GM11168 (cell line): ENCODE results near the gene SOX18.
"Not testable (repeated sequence)": the region's sequence is repeated elsewhere in the genome, so short reads cannot be mapped to it uniquely, and the experiment has no call there.

ENCODE experiments used
- in situ Hi-C: fragments of 300-500 bp; cut with MboI; formaldehyde crosslinking; loops from one replicate; pipeline ENCODE4 v1.12.0; 2022; ENCODE audit warnings: low sequenced_read_pairs; ENCODE audit not compliant: unreplicated experiment

SOX18 gene

DNA sequence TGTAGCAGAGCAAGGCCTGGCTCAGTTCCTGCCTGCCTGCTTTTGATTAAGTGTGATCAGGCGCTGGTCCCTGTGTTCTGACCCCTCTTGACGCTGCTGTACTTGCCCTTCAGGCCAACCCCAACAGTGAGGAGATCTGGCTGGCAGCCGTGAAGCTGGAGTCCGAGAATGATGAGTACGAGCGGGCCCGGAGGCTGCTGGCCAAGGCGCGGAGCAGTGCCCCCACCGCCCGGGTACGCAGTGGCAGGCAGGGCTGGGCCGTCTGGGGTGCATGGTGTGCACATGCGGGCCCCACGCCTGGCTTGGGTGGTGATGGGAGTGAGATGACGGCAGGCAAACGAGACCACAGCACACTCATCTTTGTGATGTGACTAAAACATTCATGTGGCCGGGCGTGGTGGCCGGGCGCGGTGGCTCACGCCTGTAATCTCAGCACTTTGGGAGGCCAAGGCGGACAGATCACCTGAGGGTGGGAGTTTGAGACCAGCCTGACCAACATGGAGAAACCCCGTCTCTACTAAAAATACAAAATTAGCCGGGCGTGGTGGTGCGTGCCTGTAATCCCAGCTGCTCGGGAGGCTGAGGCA is 23.5 kb downstream of the SOX18 start:
- in situ Hi-C loops, result no loop called here

DNA sequence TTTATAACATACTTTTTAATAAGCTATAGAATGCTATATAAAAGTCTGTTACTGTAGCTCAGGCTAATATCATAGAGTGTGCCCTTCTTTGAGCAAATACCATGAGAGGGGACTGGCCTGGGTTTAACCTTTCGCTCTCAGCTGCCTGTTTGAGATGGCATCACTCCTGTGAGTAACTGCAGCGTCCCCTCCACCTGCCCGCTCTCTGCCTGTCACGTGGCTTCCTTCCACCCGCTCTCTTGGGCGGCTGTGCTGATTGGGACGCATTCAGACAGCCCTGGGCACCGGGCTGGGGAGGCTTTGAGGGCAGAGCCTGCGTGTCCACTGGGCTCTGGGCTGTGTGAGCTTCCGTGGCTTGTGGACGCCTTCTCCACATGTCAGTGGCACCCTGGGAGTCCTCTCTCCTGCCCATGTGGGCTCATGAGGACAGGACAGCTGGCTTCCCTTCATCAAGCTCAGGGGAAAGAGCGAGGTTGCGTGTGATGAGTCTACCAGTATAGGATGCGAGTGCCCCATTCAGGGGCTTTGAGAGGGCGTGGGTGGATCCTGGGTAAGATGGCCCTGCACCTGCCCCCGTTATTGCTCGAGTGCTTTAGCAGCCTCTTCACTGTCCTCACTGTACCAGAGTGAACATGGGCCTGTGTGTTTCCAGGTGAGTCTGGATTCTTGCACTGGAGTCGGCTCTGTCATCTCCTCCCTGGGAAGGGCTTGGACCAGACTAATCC is 24.2 kb downstream of the SOX18 start:
- in situ Hi-C loops, result no loop called here

DNA sequence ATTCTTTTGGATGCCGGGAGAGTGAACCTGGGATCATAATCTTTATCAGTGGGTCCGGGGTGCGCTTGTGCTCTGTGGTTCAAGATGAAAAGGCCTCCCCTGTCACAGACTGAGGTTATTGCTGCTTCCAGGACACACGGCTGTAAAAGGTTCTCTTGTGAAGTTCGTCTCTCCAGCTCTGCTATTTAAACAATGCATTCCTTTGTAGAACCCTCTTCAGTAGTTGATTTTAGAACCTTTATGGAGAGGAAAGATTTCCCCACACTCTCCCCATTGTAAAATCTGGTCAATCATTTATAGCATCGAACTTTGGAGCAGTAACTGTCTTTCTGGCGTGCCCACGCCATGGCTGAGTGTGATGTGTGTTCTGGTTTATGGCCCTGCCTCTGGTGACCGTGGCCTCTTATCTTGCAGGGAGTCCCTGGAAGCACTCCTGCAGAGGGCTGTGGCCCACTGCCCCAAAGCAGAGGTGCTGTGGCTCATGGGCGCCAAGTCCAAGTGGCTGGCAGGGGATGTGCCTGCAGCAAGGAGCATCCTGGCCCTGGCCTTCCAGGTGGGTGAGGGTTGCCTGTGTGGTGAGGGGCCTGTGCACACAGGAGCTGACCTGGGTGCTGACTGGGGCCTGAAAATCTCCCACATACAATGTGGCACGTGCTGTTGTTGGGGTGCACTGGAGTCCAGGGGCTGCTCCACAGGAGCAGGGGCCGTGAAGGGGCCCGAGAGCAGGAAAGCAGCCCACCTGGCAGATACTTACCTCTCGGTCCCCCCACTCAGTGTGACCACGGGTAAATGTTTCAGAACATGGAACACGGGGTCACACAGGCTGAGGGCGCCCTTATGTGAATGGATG is 25.1 kb downstream of the SOX18 start:
- in situ Hi-C loops, result no loop called here

DNA sequence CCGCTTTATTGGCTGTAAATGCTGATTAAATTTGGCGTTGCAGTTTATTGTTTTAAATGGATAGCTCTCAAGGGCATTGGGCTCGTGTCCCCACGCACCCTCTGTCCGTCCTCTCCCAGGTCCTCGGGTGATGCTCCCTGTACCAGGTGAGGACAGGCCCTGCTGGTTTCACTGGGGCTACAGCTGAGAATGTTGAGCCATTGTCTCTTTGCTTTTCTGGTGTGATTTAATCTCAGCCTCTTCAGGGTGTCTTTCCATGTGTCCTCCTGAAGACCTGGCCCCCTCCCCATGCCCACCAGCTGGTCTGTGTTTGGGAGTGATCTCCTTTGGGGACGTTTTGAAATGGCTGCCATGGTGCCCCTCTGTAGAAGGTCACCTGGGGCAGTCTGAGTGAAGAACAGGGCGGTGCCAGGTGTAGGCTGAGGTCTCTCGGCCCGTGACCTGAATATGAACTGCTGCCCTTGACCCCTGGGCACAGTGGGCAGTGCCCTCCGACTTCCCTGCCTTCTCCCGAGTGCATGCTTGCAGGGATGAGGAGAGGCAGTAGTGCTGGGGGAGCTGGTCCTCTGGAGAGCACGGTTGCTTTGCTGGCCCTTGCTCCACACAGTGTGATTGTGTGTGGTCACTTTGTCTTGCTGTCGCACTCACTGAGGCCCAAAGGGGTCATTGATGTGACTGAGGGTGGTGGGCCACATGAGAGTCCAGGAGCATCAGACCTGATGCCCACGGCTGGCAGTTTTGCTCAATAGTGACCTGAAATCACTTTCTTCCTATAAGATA is 25.9 kb downstream of the SOX18 start:
- in situ Hi-C loops, result no loop called here

DNA sequence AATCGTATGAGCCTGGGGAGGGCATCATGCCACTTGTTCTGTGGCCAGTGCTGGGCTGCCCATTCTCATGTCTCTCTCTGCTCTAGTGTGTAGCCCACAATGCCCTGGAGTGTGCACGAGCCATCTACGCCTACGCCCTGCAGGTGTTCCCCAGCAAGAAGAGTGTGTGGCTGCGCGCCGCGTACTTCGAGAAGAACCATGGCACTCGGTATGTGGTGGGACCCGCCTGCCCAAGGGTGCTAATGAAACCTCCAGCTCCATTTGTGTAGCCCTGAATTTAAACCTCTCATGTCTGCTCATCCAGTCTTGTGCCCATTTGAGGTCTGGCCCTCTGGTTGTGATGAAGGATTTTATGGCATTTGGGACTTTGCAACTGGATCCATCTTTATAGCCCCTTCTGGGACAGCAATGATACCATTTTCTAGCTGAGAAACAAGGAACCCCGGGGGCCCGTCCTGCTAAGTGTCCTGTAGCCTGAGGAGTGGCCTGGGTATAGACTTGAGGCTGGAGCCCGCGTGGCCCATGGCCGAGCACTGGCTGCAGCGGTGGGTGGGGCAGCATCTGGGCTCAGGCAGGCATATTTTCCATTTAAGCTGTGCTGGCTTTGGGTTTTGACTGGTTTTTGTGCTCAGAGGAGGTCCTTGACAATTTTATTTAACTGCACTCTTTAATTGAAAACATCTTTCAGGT is 26.6 kb downstream of the SOX18 start:
- in situ Hi-C loops, result no loop called here

DNA sequence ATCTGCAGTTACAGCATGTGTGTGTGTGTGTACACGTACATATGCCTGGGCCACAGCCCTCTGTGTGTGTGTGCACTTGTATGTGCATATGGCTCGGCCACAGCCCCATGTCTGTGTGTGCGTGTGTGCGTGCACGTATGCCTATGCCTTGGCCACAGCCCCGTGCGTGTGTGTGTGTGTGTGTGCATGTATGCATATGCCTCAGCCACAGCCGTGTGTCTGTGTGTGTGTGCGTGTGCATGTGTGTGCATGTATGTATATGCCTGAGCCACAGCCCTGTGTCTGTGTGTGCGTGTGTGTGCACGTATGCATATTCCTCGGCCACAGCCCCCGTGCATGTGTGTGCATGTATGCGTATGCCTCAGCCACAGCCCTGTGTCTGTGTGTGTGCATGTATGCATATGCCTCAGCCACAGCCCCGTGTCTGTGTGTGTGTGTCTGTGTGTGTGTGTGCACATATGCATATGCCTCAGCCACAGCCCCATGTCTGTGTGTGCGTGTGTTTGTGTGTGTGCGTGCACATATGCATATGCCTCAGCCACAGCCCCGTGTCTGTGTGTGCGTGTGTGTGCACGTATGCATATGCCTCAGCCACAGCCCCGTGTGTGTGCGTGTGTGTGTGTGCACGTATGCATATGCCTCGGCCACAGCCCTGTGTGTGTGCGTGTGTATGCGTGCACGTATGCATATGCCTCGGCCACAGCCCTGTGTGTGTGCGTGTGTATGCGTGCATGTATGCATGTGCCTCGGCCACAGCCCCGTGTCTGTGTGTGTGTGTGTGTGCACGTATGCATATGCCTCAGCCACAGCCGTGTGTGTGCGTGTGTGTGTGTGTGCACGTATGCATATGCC is 28.1 kb downstream of the SOX18 start:
- in situ Hi-C loops, result no loop called here

DNA sequence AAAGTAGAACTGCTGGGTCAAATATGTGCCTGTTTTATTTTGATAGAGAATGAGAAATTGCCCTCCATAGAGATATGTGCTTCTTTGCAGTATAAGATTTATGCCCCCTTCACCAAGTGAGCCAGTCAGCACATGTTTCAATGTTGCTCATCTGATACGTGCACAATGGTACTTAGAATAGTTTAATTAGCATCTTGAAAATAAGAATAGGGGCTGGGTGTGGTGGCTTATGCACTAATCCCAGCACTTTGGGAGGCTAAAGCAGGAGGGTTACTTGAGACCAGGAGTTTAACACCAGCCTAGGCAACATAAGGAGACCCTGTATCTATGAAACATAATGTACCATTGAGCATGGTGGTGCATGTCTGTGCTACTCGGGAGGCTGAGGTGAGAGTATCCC is 33.8 kb downstream of the SOX18 start:
- in situ Hi-C loops, result no loop called here

DNA sequence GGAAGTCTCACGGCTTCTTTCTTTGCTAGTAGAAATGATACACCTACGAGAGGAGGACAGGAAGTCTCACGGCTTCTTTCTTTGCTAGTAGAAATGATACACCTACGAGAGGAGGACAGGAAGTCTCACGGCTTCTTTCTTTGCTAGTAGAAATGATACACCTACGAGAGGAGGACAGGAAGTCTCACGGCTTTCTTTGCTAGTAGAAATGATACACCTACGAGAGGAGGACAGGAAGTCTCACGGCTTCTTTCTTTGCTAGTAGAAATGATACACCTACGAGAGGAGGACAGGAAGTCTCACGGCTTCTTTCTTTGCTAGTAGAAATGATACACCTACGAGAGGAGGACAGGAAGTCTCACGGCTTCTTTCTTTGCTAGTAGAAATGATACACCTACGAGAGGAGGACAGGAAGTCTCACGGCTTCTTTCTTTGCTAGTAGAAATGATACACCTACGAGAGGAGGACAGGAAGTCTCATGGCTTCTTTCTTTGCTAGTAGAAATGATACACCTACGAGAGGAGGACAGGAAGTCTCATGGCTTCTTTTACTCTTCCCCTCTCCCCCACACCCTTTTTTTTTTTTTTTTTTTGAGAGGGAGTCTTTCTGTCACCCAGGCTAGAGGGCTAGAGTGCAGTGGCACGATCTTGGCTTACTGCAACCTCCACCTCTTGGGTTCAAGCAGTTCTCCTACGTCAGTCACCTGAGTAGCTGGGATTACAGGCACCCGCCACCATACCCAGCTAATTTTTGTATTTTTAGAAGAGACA is 36.9 kb downstream of the SOX18 start:
- in situ Hi-C loops, result not testable (repeated sequence)

DNA sequence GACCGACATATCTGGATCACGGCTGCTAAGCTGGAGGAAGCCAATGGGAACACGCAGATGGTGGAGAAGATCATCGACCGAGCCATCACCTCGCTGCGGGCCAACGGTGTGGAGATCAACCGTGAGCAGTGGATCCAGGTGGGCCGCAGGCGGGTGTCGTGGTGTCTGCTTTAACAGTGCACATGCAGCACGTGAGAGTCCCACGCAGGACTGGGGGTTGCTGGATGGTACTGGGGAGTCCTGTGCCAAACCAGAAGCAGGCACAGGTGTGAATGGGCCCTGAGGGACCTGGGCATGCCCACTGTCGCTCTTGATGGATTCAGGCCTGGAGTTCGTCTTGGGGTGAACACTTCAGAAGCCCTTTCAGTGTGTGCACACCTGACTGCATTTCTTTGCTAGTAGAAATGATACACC is 38.1 kb downstream of the SOX18 start:
- in situ Hi-C loops, result no loop called here

DNA sequence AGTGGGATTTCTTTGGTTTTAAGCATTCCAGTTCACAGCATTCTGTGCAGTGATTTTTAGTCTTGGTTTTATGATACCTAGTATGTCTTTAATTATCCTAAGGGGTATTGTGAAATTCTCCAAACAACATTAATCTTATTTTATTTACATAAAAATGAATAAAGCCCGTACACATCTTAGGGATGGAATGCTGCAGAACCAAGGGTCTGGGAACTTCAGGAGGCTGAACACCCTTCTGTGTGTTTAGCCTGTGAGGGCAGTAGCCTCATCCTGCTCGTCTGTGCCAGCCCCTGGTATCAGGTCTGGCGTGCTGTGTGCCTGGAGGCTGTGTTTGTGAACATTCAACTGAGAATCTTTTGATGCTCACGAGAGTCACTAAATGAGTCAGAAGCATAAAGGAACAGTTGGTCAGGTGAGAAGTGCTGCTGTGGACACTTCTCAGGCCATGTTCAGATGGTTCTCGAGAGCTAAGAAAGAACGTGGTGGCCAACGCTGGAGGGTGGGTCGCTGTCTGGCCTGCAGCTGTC is 38.7 kb downstream of the SOX18 start:
- in situ Hi-C loops, result no loop called here

DNA sequence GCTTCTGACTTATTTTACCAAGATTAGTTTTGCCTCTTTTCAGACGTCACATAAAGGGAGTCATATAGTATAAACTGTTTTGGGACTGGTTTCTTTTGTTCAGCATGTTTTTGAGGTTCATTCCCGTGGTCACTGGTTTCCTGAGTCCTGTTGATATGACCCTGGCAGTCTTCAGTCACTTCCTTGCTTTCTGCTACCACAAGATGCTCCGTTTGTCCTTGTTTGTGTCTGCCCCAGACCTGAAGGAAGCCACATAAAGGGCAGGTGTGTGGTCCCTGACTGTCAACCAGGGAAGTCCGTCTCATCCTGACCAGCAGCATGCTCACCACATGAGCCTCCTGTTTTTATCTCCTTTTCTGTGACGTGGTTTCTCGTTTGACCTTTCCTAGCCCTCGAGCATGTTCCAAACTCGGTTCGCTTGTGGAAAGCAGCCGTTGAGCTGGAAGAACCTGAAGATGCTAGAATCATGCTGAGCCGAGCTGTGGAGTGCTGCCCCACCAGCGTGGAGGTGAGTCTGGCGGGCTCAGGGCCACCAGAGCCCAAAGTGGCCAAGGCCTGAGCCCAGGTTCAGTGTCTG is 39.5 kb downstream of the SOX18 start:
- in situ Hi-C loops, result no loop called here

DNA sequence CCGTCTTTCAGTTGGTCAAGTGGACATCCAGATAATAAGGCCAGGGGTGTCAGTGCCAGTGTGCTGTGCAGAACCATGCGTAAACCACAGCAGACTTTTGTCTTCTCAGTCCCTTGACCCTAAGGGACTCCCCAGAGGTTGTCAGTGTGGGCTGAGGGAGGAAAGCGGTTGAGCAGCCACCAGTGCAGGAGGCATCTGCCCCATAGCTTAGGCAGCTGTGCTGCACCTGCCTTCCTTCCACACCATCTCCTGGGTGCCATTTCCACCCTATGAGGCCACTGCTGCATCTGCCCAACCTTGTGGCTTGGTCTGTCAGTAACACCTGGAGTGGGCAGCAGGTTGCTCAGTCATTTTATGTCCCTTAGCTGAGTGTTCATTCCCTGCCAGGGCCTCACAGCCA is 42.5 kb downstream of the SOX18 start:
- in situ Hi-C loops, result no loop called here

DNA sequence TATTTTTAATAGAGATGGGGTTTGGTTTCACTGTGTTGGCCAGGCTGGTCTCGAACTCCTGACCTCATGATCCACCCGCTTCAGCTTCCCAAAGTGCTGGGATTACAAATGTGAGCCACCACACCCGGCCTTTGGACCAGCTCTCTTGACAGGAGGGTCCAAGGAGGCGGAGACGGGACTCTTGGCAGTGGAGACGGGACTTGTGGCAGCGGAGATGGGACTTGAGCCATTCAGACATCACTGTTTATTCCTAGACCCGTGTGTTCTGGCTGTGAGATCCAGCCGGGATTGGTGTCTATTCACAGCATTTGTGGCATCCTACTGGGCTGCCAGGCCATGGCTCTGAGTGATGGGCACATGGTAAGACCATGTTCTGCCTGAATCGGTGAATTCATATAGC is 42.9 kb downstream of the SOX18 start:
- in situ Hi-C loops, result no loop called here

DNA sequence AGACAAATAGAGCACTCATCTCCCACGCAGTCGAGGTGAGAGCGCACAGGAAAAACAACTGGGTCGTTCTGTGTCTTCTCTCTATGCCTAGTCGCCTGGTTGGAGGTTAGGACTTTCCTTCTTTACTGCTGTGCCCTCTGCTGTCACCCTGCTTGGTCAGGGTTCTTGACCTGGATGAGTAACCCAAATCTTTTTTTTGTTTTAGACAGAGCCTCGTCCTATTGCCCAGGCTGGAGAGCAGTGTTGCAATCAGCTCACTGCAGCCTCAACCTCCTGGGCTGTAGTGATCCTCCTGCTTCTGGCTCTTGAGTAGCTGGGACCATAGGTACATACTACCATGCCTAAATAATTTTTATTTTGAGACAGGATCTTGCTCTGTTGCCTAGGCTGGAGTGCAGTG is 44.0 kb downstream of the SOX18 start:
- in situ Hi-C loops, result no loop called here

DNA sequence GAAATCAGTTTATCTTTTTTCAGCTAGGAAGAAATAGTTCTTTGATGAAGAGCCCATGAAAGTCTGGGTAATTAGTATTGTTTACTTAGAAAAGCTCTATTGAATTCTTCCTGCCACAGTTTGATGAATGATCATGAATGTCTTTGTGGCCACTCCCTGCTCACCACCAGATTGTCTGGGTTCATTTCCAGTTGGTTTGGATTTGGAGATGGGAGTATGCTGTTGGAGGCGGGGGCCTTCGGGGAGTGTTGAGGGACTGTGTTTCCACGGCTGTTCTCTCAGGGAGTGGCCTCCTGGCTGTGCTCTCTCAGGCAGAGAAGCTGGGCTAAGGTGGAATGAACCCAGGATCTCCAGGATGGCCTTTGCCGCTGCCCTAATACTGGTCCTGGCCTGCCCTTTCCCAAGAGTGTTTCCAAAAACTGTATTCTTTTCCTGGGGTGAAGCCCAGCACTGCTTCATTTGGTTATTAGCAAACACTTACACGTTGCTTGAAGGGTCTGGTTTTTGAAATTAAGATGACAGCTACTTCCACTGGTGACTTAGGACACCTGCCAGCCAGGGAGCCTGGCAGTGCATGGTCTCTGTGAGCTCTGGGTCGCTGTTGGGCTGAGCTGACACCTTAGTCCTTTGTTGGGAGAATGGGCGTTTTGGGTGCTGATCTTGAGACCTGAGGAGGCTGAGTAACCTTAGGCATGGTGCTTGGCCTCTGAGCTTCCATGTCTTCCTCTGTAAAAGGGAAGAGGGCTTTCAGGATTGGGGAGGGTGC is 45.3 kb downstream of the SOX18 start:
- in situ Hi-C loops, result no loop called here

DNA sequence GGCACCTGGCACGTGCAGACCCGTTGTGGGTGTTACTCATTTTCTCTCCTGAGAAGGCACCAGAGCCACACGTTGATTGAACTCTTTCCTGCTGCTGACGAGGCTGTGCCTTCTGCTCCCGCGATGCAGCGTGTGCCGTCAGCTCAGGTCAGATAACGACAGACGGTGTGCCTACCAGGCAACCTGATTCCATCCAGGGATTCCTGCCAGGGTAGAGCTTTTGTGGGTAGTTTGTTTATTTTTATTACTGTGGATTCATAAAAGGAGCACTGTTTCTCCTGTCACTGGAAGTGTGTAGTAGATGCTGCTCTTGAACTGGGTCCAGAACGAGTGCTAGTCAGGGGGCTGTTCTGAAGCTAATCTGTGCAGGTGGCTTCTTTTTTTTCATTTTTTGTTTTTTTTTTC is 47.8 kb downstream of the SOX18 start:
- in situ Hi-C loops, result no loop called here

DNA sequence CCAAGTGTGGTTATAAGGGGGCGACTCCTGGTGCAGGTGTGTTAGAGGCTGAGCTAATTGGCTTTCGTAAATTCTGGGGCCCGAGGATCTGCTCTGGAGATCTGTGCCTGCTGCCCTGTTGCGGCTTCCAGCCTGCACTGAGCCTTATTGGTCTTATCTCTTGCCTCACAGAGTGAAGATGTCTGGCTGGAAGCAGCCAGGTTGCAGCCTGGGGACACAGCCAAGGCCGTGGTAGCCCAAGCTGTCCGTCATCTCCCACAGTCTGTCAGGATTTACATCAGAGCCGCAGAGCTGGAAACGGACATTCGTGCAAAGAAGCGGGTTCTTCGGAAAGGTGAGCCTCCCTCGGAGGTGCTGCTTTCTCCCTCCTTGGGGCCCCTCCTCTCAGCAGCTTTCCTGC is 48.5 kb downstream of the SOX18 start:
- in situ Hi-C loops, result no loop called here
